GM21447 (cell line): Measurements from ENCODE around the gene DAZAP1.

Experiments
- ATAC-seq: cut with Tn5 transposase; IDR thresholded peaks from one replicate; pipeline ENCODE4 v1.9.1; 2021; ENCODE audit not compliant: unreplicated experiment

The DAZAP1 gene

DNA sequence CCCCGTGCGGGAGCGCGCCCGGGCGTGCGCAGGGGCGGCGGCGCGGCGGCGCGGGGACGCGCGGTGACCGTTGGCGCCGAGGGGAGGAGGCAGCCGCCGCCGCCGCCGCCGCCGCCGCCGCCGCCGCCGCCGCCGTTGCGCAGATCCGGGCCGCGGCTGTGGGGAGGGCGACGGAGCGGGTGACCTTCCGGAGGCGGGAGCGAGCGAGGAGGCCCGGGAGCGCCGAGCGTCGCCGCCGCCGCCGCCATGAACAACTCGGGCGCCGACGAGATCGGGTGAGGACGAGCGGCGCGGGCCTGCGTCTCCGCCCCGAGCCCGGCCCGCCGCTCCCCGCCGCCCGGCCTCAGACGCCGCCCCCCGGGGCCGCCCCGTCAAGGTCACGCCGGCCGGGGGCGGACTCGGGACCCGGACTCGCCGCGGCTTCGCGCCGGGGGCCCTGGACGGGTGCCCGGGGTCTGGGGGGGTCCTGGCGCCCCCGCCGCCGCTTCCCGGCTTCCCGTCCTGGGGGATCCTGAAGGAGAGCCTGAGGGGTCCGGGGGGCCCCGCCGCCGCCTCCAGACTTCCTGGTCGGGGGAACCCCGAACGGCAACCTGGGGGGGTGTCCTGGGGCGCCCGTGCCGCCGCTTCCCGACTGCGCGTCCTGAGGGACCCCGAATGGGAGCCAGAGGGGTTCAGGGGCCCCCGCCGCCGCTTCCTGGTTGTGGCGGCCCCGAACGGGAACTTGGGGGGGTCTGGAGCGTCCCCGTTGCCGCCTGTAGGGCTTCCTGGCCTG is at the start of gene DAZAP1:
DAZAP1 (plus strand) TSS at position 59 of the 772 bp plus-strand sequence; CDS start at position 247, 188 bp downstream.
- no peak for ATAC-seq

DNA sequence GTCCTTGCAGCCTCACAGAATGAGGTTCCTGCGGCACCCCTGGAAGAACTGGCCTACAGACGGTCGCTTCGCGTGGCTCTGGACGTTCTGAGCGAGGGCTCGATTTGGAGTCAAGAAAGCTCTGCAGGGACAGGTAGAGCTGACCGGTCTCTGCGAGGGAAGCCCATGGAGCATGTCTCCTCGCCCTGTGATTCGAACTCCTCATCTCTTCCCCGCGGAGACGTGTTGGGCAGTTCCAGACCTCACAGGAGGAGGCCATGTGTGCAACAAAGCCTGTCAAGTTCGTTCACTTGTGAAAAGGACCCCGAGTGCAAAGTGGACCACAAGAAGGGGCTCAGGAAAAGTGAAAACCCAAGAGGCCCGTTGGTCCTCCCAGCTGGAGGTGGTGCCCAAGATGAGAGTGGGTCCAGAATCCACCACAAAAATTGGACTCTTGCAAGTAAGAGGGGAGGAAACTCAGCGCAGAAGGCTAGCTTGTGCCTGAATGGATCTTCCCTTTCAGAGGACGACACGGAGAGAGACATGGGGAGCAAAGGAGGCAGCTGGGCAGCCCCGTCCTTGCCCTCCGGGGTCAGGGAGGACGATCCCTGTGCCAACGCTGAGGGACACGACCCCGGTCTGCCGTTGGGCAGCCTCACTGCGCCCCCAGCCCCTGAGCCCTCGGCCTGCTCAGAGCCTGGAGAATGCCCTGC is 47.1 kb upstream of the DAZAP1 start:
- ATAC-seq = no peak

DNA sequence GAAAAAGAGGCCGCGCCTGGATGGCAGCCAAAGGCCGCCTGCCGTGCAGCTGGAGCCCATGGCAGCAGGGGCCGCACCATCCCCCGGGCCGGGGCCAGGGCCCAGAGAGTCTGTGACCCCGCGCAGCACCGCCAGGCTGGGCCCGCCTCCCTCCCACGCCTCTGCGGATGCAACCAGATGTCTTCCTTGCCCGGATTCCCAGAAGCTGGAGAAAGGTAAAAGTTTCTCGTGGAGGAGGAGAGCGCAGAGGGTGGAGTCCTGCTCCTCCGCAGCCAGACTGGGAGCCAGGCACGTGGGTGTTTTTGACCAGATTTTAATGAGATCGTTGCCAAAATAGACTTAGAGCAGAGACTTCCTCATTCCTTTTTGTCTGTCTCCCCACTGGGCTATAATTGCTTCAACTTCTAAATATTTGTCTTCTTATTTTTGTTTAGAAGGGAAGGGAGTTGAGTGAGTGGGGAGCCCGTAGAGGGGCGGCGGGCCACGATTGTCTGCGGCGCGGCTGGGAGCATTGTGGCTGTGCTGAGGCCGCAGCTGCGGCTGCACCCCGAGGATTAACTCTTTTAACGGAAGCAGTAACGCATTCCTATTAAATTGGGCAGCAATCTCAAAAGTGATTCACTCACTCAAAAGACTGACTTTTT is 46.4 kb upstream of the DAZAP1 start:
- ATAC-seq = no peak

DNA sequence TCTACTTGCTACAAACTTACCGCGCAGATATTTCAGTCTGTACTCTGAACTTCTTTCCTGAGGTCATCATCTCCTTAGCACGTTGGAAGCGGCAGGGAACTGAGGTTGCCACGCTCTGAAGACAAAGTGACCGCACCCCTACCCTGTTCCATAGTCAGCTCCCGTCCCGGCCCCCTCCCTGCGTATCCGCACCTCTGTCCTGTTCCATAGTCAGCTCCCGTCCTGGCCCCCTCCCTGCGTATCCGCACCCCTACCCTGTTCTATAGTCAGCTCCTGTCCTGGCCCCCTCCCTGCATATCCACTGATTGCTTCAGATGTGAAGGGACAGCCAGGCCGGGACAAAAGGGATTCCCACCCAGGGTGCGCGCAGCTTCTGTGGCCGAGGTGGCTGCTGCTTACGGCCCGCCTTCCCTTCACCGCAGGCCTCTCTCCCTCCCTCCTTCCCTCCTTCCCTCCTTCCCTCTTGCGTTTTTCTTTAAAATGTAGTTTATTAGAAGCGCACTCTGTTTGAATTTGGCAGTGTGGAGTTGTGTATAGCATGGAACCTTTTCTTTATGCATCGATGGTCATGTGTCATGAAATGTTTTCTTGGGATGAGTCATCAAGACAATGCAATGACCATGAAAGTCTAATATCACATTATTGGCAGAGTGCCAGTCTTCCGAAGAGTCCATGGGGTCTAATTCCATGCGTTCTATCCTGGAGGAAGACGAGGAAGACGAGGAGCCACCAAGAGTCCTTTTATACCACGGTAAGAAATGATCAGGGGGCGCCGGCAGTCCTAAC is 45.6 kb upstream of the DAZAP1 start:
- no peak for ATAC-seq

DNA sequence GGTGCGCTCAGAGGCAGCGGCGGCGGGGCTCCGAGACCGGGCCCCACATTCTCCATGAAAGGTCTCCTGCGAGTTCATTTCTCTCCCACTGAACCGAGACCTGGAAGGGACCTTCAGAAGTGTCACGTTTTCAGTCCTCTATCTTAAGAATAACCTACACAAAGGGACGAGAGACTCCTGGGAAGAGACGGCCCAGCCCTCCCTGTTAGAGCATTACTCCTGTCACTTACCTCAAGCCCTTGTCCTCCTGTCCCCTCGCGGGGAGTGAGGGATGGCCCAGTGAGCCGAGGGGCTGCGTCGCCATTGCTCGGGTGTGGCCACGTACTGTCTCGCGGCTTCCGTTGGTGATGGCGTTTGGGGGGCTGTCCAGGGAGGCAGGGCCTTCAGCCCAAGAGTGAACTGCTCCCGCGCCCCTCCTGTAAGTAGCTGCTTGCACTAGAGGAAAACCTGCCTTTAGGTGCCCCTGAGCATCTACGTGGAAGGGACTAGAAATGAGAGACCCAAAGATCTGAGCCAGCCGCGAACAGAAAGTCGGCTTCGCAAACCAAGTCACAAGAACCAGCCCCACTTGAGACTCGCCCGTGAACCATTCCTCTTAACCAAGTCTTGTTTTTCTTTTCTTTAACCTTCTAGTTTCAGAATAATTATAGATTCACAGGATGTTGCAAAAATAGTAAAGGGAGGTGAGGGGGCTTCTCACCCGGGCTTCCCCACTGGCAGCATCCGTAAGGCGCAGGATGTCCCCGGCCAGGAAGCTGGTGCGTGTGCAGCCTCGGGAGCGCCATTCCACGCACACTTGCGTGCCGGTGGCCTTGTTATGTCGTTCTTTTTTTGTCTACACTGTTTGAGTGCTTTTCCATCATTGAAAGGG is 44.8 kb upstream of the DAZAP1 start:
- ATAC-seq = no peak

DNA sequence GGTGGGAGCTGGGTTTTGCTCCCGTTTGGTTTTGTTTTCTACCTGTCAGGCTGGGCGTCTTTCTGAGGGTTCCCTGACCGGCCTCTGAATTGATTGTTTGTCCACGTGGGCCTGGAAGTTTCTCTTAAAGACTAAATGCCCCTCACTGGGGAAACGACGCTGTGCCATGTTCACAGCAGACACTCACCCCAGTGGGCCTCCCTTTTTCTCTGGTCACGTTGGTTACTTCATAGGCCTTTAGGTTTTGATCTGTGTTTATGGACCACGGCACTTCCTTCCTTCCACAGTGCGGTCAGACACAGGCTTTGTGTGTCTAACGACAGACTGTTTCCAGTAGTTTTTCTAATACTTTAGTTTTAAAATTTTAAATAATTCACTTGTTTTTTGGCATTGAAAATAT is 43.8 kb upstream of the DAZAP1 start:
- no peak for ATAC-seq

DNA sequence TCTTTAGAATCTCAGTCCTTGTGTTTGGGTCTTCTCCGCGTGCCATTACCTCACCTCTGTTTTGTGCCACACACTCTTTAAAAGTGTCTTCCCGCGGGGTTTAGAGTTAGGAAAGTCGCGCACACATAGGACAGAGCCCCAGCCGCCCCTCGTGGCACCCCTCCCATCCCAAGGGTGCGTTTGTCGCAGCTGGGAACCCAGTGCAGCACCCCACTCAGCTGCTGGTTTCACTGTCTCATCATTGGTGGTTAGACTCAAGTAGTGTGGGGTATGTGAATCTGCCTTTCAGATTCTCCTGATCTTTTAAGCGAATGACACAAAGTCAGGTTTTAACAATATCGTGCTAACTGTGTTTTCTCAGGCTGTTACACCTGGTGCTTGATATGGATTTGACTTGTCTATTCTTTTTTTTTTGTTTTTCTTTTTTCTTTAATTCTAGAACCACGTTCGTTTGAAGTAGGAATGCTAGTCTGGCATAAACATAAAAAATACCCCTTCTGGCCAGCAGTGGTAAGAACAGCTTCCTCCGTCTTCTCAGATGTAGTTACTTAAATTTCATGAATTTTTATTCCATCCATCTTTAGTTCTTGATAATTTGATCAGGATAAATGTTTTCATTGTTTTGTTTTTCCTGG is 43.2 kb upstream of the DAZAP1 start:
- ATAC-seq = no peak

DNA sequence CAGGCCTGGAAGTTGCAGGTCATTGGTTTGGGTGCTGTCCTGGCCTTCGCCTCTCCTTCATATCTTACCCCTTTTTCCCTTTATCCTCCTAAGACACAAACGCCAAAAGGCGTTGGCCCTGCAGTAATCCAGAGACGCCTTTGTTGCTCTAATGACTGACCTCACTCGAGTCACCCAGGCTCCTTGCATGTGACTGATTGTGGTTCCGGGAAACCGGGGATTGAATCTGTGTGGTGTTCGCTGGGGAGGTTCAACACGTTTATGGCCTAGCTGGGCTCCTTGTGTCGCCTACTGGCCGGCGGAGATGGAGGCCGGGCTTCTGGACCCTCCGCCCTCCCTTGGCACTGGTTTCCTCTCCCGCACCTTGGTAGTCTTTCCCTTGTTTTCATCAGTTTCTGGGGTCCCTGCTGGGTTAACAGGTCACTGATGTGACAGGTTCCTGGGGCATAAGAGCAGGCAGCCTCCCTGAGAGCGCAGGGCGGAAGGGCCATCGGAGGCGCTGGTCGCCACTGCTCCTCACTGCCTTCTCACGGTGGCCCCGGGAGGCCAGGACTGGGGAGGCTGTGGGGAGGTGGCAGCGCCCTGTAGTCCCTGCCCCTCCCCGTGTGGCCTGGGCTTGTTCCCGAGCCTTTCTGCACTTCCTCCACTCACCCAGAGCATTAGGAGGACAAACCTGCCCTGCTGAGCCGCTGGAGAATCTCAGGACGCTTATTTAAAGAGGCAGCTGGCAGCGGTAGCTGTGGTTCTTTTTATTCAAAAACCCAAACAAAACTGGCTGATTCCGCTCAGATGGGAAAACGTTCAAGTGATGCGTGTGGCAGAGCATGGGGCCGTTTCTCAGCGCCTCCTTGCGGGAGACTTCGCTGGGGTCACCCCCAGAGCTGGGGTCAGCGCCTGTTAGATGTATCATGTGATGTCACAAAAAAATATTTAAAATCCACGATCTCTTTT is 41.8 kb upstream of the DAZAP1 start:
- no peak for ATAC-seq

DNA sequence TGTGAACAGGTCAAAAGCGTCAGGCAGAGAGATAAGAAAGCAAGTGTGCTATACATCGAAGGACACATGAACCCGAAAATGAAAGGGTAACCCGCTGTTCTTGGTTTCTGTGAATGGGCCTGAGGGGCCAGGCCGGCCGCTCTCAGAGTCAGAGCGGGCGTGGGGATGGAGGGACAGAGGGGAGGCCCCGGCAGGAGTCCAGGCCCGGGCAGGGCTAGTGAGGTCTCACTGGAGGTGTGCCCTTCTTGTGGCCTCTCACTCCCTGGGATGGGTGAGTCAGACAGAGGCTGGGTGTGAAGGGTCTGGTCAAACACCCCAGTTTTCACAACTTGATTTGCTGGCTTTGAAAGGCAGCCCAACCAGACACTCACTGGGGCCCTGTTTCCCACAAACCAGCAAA is 41.1 kb upstream of the DAZAP1 start:
- no peak for ATAC-seq

DNA sequence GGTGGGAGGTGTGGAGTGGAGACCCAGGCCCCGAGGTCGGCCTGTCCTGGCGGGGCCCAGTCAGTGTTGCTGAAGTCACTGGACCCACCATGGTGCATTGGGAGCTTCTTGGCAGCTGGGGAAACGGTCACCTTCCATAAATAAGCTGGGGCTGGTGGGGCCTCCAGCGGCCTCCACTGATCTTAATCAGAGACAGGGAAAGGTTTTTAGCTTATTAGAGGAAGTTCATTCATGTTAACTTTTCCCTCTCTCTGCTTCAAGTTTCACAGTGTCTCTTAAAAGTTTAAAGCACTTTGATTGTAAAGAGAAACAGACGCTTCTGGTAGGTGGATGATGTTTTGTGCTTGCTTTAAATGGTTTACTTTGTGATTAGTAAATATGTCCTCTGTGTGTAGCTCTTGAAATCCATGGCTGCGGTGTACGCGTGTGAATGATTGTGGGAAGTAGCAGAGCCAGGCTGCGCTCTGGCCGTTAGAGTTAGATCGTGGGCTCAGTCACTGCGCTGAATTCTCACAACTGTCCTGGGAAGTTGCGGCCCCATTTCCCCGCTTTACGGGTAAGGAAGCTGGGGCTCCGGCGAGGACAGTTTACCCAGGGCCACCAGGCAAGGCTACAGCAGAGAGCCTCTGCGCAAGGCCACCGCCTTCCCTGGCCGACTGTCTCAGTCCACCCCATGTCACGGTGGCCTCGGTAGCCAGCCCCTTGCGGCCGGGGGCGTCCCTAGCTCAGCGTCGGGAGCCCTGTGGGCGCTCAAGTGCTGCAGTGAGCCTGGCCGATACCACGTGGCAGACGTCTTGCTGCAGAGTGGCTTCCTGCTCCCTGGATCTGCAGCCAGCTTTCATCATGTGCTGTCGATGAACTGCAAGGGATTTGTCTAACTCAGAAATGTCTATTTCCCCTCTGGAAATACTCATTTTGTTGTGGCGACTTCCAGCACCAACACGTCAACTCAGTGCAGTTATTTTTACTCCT is 40.2 kb upstream of the DAZAP1 start:
- ATAC-seq = no peak

DNA sequence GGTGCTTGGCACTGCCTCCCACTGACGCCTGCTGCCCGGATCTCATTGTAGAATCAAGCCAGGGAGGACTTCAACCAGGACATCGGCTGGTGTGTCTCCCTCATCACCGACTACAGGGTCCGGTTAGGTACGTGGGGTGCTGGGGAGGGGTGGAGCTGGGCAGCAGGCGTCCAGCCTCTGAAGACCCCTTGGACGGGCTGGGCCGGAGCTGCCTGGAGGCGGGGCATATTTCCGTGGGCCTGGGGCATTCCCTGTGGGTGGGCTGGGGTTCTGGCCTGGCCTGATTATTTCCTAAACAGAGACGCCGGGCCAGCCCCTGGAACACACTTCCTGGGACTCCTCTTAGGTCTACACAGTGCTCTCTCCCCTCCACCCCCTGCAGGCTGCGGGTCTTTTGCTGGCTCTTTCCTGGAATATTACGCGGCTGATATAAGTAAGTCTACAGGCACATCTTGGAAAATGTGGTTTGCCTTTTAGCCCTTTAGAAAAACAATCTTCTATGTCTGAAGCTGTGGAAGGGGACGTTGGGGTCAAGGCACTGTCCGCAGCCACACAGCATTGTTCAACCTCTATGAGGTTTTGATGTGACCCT is 38.1 kb upstream of the DAZAP1 start:
- no peak for ATAC-seq

DNA sequence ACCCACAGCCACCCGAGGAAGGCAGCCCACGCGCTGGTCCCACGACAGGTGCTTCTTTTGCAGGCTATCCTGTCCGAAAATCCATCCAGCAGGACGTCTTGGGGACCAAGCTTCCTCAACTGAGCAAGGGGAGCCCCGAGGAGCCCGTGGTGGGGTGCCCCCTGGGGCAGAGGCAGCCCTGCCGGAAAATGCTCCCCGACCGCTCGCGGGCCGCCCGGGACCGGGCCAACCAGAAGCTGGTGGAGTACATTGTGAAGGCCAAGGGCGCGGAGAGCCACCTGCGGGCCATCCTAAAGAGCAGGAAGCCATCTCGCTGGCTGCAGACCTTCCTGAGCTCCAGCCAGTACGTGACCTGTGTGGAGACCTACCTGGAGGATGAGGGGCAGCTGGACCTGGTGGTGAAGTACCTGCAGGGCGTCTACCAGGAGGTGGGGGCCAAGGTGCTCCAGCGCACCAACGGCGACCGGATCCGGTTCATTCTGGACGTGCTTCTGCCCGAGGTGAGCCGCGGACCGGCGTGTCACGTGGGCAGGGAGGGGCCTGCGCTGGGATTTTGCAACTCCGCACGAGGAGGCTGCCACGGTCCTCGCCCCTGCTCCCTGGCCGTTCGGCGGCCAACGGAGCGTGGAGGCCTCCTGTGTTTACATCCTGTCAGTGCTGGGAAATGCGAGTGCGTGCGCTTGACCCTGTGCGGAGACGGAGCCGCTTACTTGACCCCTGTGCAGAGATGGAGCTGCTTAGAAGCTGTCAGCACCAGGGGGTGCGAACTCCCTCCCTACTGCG is 36.6 kb upstream of the DAZAP1 start:
- no peak for ATAC-seq

DNA sequence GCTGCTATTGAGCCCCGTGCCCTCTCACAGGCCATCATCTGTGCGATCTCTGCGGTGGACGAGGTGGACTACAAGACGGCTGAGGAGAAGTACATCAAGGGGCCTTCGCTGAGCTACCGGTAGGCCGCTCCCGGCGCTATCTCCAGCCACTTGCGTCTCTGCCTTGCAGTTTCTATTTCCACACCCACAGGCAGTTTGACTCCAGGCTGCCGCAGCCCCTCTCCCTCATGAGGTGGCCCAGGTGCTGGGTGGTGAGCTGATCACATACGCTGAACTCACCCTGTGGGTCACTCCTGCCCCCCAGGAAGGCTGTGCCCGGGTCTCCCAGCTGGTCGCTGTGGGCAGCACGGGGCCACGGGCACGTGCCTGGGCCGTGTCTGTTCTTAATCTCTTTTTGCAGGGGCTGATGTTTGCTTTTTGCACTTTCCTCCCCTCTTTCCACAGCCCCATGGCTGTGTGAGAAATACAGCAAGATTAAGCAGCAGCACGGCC is 34.3 kb upstream of the DAZAP1 start:
- ATAC-seq = no peak

DNA sequence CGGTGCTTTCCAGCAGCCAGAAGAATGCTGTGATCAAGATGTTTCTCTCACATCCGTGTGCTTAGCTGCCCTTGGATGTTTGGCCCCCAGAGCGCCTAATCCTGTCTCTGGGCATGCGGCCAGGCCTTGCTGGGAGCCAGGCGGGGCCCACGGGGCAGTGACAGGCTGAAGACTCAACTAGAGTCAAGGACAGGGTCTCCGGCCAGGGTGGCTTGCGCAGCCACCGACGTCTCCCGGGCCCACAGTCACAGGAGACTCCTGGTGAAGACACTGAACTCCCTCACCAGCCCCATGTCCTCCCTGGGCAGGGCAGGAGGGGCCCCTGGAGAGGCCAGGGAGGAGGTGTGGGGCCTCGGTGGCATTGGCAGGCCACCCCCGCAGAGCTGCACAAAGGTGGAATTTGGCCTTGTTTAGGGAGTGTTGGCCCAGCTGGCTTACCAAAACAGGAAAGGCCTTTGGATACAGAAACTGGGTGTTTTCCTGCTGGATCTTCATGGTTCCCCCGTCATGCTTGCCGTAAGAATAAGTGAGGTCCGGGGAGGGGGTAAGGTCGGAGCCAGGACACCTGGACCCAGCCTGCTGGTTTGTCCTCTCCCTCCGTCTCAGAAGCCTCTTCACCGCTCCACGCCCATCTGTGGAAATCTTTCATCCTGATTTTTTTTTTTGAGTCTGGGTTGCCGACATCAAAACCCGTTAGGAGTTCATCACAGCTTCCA is 33.7 kb upstream of the DAZAP1 start:
- no peak for ATAC-seq

DNA sequence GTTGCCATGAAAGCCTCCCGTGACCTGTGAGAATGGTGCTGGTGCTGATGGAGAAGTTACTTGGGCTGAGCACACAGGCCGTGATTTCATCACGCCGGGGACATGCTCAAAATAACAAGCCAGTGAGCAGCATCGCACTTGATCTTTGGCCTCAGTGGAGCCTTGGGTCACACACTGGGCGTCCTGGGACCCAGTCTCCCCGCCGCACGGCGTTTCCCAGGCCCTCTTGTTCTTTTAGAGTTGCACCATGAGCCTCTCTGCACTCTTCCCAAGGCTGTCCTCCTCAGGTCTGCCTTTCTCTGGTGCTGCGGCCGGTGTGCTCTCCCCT is 33.2 kb upstream of the DAZAP1 start:
- ATAC-seq = no peak

DNA sequence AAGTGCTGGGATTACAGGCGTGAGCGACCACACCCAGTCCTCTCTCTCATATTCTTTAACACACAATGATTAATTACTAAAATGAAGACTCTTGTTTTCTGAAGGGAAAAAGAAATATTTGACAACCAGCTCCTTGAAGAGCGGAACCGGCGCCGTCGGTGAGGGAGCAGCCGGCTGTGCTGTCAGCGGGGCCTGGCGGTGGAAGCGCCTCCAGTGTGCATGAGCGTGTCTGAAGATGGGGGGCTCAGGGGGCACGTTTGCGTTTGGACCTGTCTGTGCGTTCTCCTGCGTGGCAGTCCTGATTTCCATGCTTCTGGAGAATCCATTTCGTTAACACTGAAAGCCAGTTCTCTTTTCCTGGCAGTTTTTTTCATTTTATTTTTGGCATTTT is 31.0 kb upstream of the DAZAP1 start:
- no peak for ATAC-seq
